Measurements from ENCODE around the gene IFIT3. TPM values are rescaled to one million over a fixed set of nuclear protein-coding genes. Genes with fewer than 3 reads are reported as not detected.
"Not testable (repeated sequence)": the region's sequence is repeated elsewhere in the genome, so short reads cannot be mapped to it uniquely, and the experiment has no call there.

The IFIT3 gene
- total RNA-seq, 2 experiments from 2014 or later: 72.6 to 74.5 TPM

- Mint-ChIP-seq H3K27me3 (peaks cover 22% of the 10 kb centered on the region), H3K36me3 (ENCODE audit: low read depth) (peaks cover 37% of the 10 kb centered on the region), H3K4me1 (no peaks in the 10 kb centered on the region), H3K4me3 (no peak overlapping the region), H3K27ac (no peak overlapping the region), H3K9me3 (no peaks in the 10 kb centered on the region)
- no peak for DNase-seq
- ChIA-PET POLR2A (interaction anchor here (0.7 to 0.9 kb wide), 2 partner anchors 12 to 42 kb away, joined by 3 read pairs; partner anchors contain the start of gene IFIT2), CTCF (no interaction called here)
These were observed 16.4 kb downstream of the IFIT3 start for GRCh38 chr10:89344156-89344555.

- Mint-ChIP-seq H3K4me3 (no peak overlapping the region), H3K4me1 (peaks cover 4% of the 10 kb centered on the region), H3K36me3 (ENCODE audit: low read depth) (peaks cover 25% of the 10 kb centered on the region), H3K27me3 (peaks cover 22% of the 10 kb centered on the region), H3K27ac (no peak overlapping the region), H3K9me3 (no peaks in the 10 kb centered on the region)
- no peak for DNase-seq
- ChIA-PET POLR2A (interaction anchor here (1.4 to 1.5 kb wide), 3 partner anchors 8 to 69 kb away, joined by 3 to 4 read pairs (median 3); partner anchors contain the start of gene IFIT5), CTCF (no interaction called here)
These were observed 17.7 kb downstream of the IFIT3 start for GRCh38 chr10:89345367-89346000.

- Mint-ChIP-seq H3K4me1 (peaks cover 16% of the 10 kb centered on the region), H3K27me3 (peaks cover 22% of the 10 kb centered on the region), H3K4me3 (no peak overlapping the region), H3K9me3 (no peaks in the 10 kb centered on the region), H3K27ac (no peak overlapping the region), H3K36me3 (ENCODE audit: low read depth) (peaks cover 17% of the 10 kb centered on the region)
- ChIA-PET POLR2A (interaction anchor here (1.1 to 1.5 kb wide), 4 partner anchors 8 to 67 kb away, joined by 3 to 4 read pairs (median 4); partner anchors contain the start of gene IFIT5), CTCF (no interaction called here)
- DNase-seq: no peak
These were observed 18.8 kb downstream of the IFIT3 start for GRCh38 chr10:89346405-89347254.

GRCh38 chr10:89347701-89348457 lies 20.1 kb downstream of the IFIT3 start:
- H3K27me3 Mint-ChIP-seq: peaks cover 22% of the 10 kb centered on the region
- CTCF ChIA-PET: no interaction called here
- H3K36me3 Mint-ChIP-seq (ENCODE audit: low read depth): peaks cover 5% of the 10 kb centered on the region
- POLR2A ChIA-PET: interaction anchor here (1.1 kb wide), 1 partner anchor 9 kb away, joined by 4 read pairs; no protein-coding TSS in a partner anchor
- no peak for DNase-seq
- no peak overlapping the region for H3K4me3 Mint-ChIP-seq
- H3K9me3 Mint-ChIP-seq: no peaks in the 10 kb centered on the region
- H3K27ac Mint-ChIP-seq: no peak overlapping the region
- H3K4me1 Mint-ChIP-seq: peaks cover 25% of the 10 kb centered on the region

GRCh38 chr10:89348481-89348880 lies 20.7 kb downstream of the IFIT3 start:
- Mint-ChIP-seq H3K27me3 (peaks cover 20% of the 10 kb centered on the region), H3K4me3 (no peak overlapping the region), H3K4me1 (peaks cover 25% of the 10 kb centered on the region), H3K36me3 (ENCODE audit: low read depth) (peaks cover under 1% of the 10 kb centered on the region), H3K27ac (no peak overlapping the region), H3K9me3 (no peaks in the 10 kb centered on the region)
- DNase-seq: no peak
- CTCF ChIA-PET: no interaction called here
- POLR2A ChIA-PET: no interaction called here

- Mint-ChIP-seq H3K27ac (no peak overlapping the region), H3K27me3 (peaks cover 22% of the 10 kb centered on the region), H3K9me3 (no peaks in the 10 kb centered on the region), H3K4me1 (peaks cover 25% of the 10 kb centered on the region), H3K4me3 (no peak overlapping the region), H3K36me3 (ENCODE audit: low read depth) (no peaks in the 10 kb centered on the region)
- no peak for DNase-seq
- CTCF ChIA-PET: no interaction called here
- POLR2A ChIA-PET: no interaction called here
These were observed 21.2 kb downstream of the IFIT3 start for GRCh38 chr10:89348975-89349374.

- H3K4me1 Mint-ChIP-seq: peaks cover 25% of the 10 kb centered on the region
- H3K9me3 Mint-ChIP-seq; DNase-seq; H3K4me3 Mint-ChIP-seq; CTCF ChIA-PET; H3K27ac Mint-ChIP-seq; H3K36me3 Mint-ChIP-seq (ENCODE audit: low read depth): not testable (repeated sequence)
- H3K27me3 Mint-ChIP-seq: peaks cover 22% of the 10 kb centered on the region
- POLR2A ChIA-PET: interaction anchor here (1.1 to 1.9 kb wide), 3 partner anchors 13 to 41 kb away, joined by 4 to 5 read pairs (median 4); partner anchors contain the start of gene IFIT1
These were observed 23.0 kb downstream of the IFIT3 start for GRCh38 chr10:89350631-89351315.

- DNase-seq: no peak
- Mint-ChIP-seq H3K27ac (peak overlapping the region; percentile 17), H3K4me3 (no peak overlapping the region), H3K4me1 (peaks cover 25% of the 10 kb centered on the region), H3K9me3 (no peaks in the 10 kb centered on the region), H3K36me3 (ENCODE audit: low read depth) (no peaks in the 10 kb centered on the region), H3K27me3 (peaks cover 20% of the 10 kb centered on the region)
- POLR2A ChIA-PET: interaction anchor here (1.1 to 1.9 kb wide), 3 partner anchors 14 to 41 kb away, joined by 4 to 5 read pairs (median 4); partner anchors contain the start of gene IFIT1
- CTCF ChIA-PET: no interaction called here
These were observed 23.6 kb downstream of the IFIT3 start for GRCh38 chr10:89351412-89351779.

- peaks cover 25% of the 10 kb centered on the region for H3K4me1 Mint-ChIP-seq
- no peaks in the 10 kb centered on the region for H3K9me3 Mint-ChIP-seq
- peaks cover 16% of the 10 kb centered on the region for H3K27me3 Mint-ChIP-seq
- H3K27ac Mint-ChIP-seq: no peak overlapping the region
- ChIA-PET CTCF (interaction anchor here (1.1 kb wide), 1 partner anchor 17 kb away, joined by 6 read pairs; no protein-coding TSS in a partner anchor), POLR2A (interaction anchor here (1.1 to 1.9 kb wide), 3 partner anchors 14 to 40 kb away, joined by 4 to 5 read pairs (median 4); partner anchors contain the start of gene IFIT1)
- no peaks in the 10 kb centered on the region for H3K36me3 Mint-ChIP-seq (ENCODE audit: low read depth)
- H3K4me3 Mint-ChIP-seq: no peak overlapping the region
- DNase-seq: no peak
These were observed 24.2 kb downstream of the IFIT3 start for GRCh38 chr10:89351780-89352597.

- Mint-ChIP-seq H3K4me3 (no peak overlapping the region), H3K27me3 (peaks cover 16% of the 10 kb centered on the region), H3K27ac (no peak overlapping the region), H3K4me1 (peaks cover 25% of the 10 kb centered on the region), H3K9me3 (no peaks in the 10 kb centered on the region), H3K36me3 (ENCODE audit: low read depth) (no peaks in the 10 kb centered on the region)
- no peak for DNase-seq
- ChIA-PET POLR2A (interaction anchor here (1.7 to 1.9 kb wide), 2 partner anchors 20 to 39 kb away, joined by 4 to 5 read pairs; partner anchors contain the start of gene IFIT1), CTCF (interaction anchor here (1.1 kb wide), 1 partner anchor 16 kb away, joined by 6 read pairs; no protein-coding TSS in a partner anchor)
These were observed 25.0 kb downstream of the IFIT3 start for GRCh38 chr10:89352802-89353201.

GRCh38 chr10:89355394-89355931 lies 27.7 kb downstream of the IFIT3 start:
- Mint-ChIP-seq H3K4me1 (peaks cover 21% of the 10 kb centered on the region), H3K4me3 (no peak overlapping the region), H3K27me3 (peaks cover 20% of the 10 kb centered on the region), H3K27ac (no peak overlapping the region), H3K9me3 (no peaks in the 10 kb centered on the region), H3K36me3 (ENCODE audit: low read depth) (no peaks in the 10 kb centered on the region)
- no peak for DNase-seq
- ChIA-PET POLR2A (interaction anchor here (1.1 kb wide), 1 partner anchor 23 kb away, joined by 3 read pairs; no protein-coding TSS in a partner anchor), CTCF (interaction anchor here (0.6 to 0.9 kb wide), 2 partner anchors 10 to 44 kb away, joined by 3 to 4 read pairs; no protein-coding TSS in a partner anchor)

Measured in activated CD4-positive, alpha-beta memory T cell treated with anti-CD3 and anti-CD28 coated beads, Interleukin-2, amount 10 ng/mL, durations not matched to agents 7 days and 5 days (primary cell).